Ectodermal cell (in vitro differentiated cells): ENCODE measurements around the gene VGLL3.
A peak's percentile ranks its signal among the peaks of the same experiment; 100 is the strongest.

Experiments
- H3K27ac ChIP-seq: 2 replicates; pipeline ENCODE4 v1.7.0; 2013; ENCODE audit warnings: mild to moderate bottlenecking, low read depth, low read length; ENCODE audit not compliant: insufficient read depth, poor library complexity, severe bottlenecking
- H3K27me3 ChIP-seq: 2 replicates; pipeline ENCODE4 v1.7.0; 2013; ENCODE audit warnings: mild to moderate bottlenecking, low read length; ENCODE audit not compliant: insufficient read depth, control insufficient read depth, poor library complexity, severe bottlenecking
- H3K36me3 ChIP-seq: one replicate; pipeline ENCODE4 v1.7.0; 2013; ENCODE audit warnings: low read length; ENCODE audit not compliant: control insufficient read depth, insufficient read depth
- H3K4me1 ChIP-seq: one replicate; pipeline ENCODE4 v1.7.0; 2013; ENCODE audit warnings: low read length; ENCODE audit not compliant: control insufficient read depth, insufficient read depth
- H3K4me3 ChIP-seq: 2 replicates; pipeline ENCODE4 v1.7.0; 2013; ENCODE audit warnings: low read depth, low read length, control low read depth; ENCODE audit not compliant: insufficient read depth
- H3K9me3 ChIP-seq: 2 replicates; pipeline ENCODE4 v1.7.0; 2013; ENCODE audit warnings: mild to moderate bottlenecking, low read length, moderate library complexity; ENCODE audit not compliant: control insufficient read depth
- WGBS, 2 experiments: methylation state at CpG; one replicate each; pipeline ENCODE4 v1.1.7; 2013; ENCODE audit warnings: missing lambda C conversion rate in 2 of 2; 5-methylcytosine and 5-hydroxymethylcytosine counted together

The VGLL3 gene

GRCh38 chr3:87004883-87005282 lies 13.9 kb upstream of the VGLL3 start:
- H3K27ac ChIP-seq, result no peak overlapping the region
- H3K27me3 ChIP-seq, result no peaks in the 10 kb centered on the region
- H3K9me3 ChIP-seq, result no peaks in the 10 kb centered on the region
- WGBS, 2 experiments, result 86 to 100% methylated on average over 1 to 2 of the region's 2 CpGs
- no peaks in the 10 kb centered on the region for H3K4me1 ChIP-seq
- H3K36me3 ChIP-seq, result no peaks in the 10 kb centered on the region
- H3K4me3 ChIP-seq, result no peak overlapping the region

GRCh38 chr3:87002346-87002745 lies 11.4 kb upstream of the VGLL3 start:
- Histone ChIP-seq H3K27ac (no peak overlapping the region), H3K36me3 (no peaks in the 10 kb centered on the region)
- WGBS, 2 experiments, result 91 to 93% methylated on average over 4 of the region's 4 CpGs

DNA sequence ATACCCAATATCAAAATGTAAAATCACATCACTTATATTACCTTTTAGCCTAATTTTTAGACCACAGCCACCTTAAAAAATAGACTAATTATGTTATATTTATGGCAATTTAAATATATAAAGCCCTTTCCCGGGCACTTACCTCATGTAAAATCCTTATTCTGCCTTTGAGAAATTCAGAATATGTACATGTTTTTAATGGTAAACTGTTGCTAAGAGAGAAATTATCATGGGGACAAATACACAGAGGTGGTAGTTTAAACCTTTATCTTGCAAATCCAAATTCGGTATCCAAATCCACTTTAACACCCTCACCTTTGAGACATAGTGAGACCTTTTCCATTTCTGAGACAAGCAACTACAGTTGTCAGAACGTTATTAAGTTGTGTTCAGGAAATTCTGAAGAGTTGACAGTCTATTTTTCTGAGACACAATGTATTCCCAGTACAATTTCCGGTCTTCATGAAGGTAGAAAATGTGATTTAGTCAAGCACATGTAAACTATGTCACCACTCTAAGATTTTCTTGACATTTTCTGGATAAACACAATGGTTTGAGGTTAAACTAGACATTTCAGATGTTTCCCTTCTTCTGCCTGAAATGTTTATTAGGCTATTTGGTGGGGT lies 10.6 kb upstream of the VGLL3 start:
- H3K4me3 ChIP-seq, result no peak overlapping the region
- WGBS, 2 experiments, result 51 to 66% methylated on average over 3 to 4 of the region's 4 CpGs
- H3K9me3 ChIP-seq, result no peaks in the 10 kb centered on the region
- H3K27me3 ChIP-seq, result no peaks in the 10 kb centered on the region
- H3K36me3 ChIP-seq, result no peaks in the 10 kb centered on the region
- H3K4me1 ChIP-seq, result no peaks in the 10 kb centered on the region
- no peak overlapping the region for H3K27ac ChIP-seq

More at GRCh38 chr3:87002346-87002745, 11.4 kb upstream of the VGLL3 start:
- Histone ChIP-seq H3K27me3 (no peaks in the 10 kb centered on the region), H3K4me1 (no peaks in the 10 kb centered on the region), H3K9me3 (no peaks in the 10 kb centered on the region), H3K4me3 (no peak overlapping the region)

DNA sequence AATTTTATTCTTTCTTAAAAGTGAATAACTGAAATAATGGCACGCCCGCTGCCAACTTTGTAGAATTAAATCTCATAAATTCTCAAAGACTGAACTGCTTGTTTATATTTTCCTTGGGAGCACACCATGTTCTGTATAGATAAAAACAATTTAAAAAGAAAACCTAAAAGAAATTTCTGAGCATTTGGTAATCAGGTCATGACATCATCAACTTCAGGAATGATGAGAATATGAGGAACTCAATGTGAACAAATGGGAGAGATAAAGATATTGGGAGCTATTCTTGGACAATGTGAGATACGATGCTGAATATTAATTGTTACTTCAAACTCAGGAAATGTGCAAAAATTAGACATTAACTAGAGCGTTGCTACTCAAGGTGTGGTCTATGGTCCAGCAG lies 10.0 kb upstream of the VGLL3 start:
- Histone ChIP-seq H3K36me3 (no peaks in the 10 kb centered on the region), H3K9me3 (no peaks in the 10 kb centered on the region), H3K4me3 (no peak overlapping the region), H3K27ac (no peak overlapping the region), H3K4me1 (no peaks in the 10 kb centered on the region), H3K27me3 (no peaks in the 10 kb centered on the region)
- 95 to 97% methylated on average over 2 to 4 of the region's 4 CpGs for WGBS, 2 experiments

GRCh38 chr3:86998569-86998968 lies 7.6 kb upstream of the VGLL3 start:
- Histone ChIP-seq H3K4me1 (no peaks in the 10 kb centered on the region), H3K36me3 (no peaks in the 10 kb centered on the region), H3K27me3 (no peaks in the 10 kb centered on the region), H3K4me3 (no peak overlapping the region), H3K27ac (no peak overlapping the region), H3K9me3 (no peaks in the 10 kb centered on the region)
- WGBS, 2 experiments, result 85 to 93% methylated on average over 1 of the region's 1 CpG

- no peak overlapping the region for H3K4me3 ChIP-seq
- H3K27ac ChIP-seq, result no peak overlapping the region
- H3K9me3 ChIP-seq, result no peaks in the 10 kb centered on the region
- no peaks in the 10 kb centered on the region for H3K27me3 ChIP-seq
- 92 to 93% methylated on average over 5 of the region's 5 CpGs for WGBS, 2 experiments
- no peaks in the 10 kb centered on the region for H3K4me1 ChIP-seq
- no peaks in the 10 kb centered on the region for H3K36me3 ChIP-seq
Measured at GRCh38 chr3:86996261-86996955, 5.5 kb upstream of the VGLL3 start.

DNA sequence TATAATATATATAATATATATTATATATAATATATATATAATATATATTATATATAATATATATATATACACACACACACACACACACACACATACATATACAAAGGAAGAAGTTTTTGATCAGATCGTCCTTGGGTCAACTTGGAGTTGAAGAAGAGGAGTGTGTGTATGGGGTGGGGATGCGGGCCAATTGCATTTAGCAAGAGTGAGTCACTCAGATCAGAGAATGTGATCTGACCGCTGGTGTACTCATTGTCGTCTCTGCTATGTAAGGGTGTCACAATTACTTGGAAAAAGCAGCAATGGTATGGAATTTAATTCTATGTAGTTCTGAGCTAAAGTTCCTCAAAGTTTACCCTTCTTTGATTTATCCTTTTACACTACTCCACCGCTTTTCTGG lies 4.6 kb upstream of the VGLL3 start:
- H3K9me3 ChIP-seq, result no peaks in the 10 kb centered on the region
- WGBS, 2 experiments, result 83 to 90% methylated on average over 5 of the region's 5 CpGs
- H3K27ac ChIP-seq, result no peak overlapping the region
- H3K4me1 ChIP-seq, result no peaks in the 10 kb centered on the region
- H3K27me3 ChIP-seq, result peaks cover under 1% of the 10 kb centered on the region
- no peak overlapping the region for H3K4me3 ChIP-seq
- H3K36me3 ChIP-seq, result no peaks in the 10 kb centered on the region

DNA sequence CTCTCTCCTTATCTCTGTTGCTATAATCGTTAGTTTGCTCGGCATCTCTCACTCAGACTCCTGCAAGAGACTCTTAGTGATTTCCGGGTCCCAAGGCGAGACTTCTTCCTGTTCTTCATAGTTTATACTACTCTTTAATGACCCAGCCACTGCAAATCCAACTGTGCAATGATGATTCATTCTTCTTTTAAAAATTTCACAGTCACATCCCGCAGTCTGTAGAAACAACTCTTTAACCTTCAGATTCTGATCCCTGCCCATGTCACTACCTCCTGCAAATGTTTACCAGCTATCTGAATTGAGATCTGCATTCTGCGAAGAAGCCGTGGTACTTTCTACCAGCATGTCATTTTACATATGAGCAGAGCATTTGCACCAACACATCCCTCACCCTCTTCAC lies 2.8 kb upstream of the VGLL3 start:
- Histone ChIP-seq H3K4me3 (no peak overlapping the region), H3K36me3 (no peaks in the 10 kb centered on the region), H3K4me1 (no peaks in the 10 kb centered on the region), H3K9me3 (no peaks in the 10 kb centered on the region), H3K27ac (no peak overlapping the region), H3K27me3 (peaks cover 14% of the 10 kb centered on the region)
- WGBS, 2 experiments, result 79 to 84% methylated on average over 7 of the region's 7 CpGs

GRCh38 chr3:86991840-86992435 lies 989 bp upstream of the VGLL3 start:
- no peaks in the 10 kb centered on the region for H3K36me3 ChIP-seq
- H3K27me3 ChIP-seq, result peaks cover 14% of the 10 kb centered on the region
- WGBS, 2 experiments, result 86 to 88% methylated on average over 7 of the region's 8 CpGs
- H3K9me3 ChIP-seq, result no peaks in the 10 kb centered on the region
- H3K4me3 ChIP-seq, result peak overlapping the region; percentile 66
- no peaks in the 10 kb centered on the region for H3K4me1 ChIP-seq
- H3K27ac ChIP-seq, result no peak overlapping the region

GRCh38 chr3:86991482-86991815 lies 500 bp upstream of the VGLL3 start:
- 13 to 22% methylated on average over 7 of the region's 7 CpGs for WGBS, 2 experiments
- H3K27ac ChIP-seq, result no peak overlapping the region

More at GRCh38 chr3:86991482-86991815, 500 bp upstream of the VGLL3 start:
- peak overlapping the region; percentile 66 for H3K4me3 ChIP-seq
- H3K36me3 ChIP-seq, result no peaks in the 10 kb centered on the region
- H3K27me3 ChIP-seq, result peaks cover 14% of the 10 kb centered on the region
- no peaks in the 10 kb centered on the region for H3K9me3 ChIP-seq
- no peaks in the 10 kb centered on the region for H3K4me1 ChIP-seq
